Ishikawa (cell line): ENCODE results near the gene ESYT2.

Experiments
- CEBPB ChIP-seq: IDR thresholded peaks from 2 replicates; pipeline ENCODE4 v1.6.1; 2012
- CREB1 ChIP-seq: IDR thresholded peaks from 2 replicates; pipeline ENCODE4 v1.6.1; 2012; ENCODE audit warnings: low read depth
- EGR1 ChIP-seq: IDR thresholded peaks from 2 replicates; pipeline ENCODE4 v1.6.1; 2012
- EP300 ChIP-seq: IDR thresholded peaks from 2 replicates; pipeline ENCODE4 v1.6.1; 2012; ENCODE audit warnings: borderline replicate concordance
- FOXM1 ChIP-seq: IDR thresholded peaks from 2 replicates; pipeline ENCODE4 v1.6.1; 2012; ENCODE audit warnings: low read depth, borderline replicate concordance
- NFIC ChIP-seq: IDR thresholded peaks from 2 replicates; pipeline ENCODE4 v1.6.1; 2012
- RAD21 ChIP-seq: IDR thresholded peaks from 2 replicates; pipeline ENCODE4 v1.6.1; 2012; ENCODE audit warnings: low read depth
- TAF1 ChIP-seq: IDR thresholded peaks from 2 replicates; pipeline ENCODE4 v1.6.1; 2012; ENCODE audit warnings: low read depth, mild to moderate bottlenecking
- TCF12 ChIP-seq: IDR thresholded peaks from 2 replicates; pipeline ENCODE4 v1.6.1; 2012; ENCODE audit warnings: low read depth
- TEAD4 ChIP-seq: IDR thresholded peaks from 2 replicates; pipeline ENCODE4 v1.6.1; 2012
- YY1 ChIP-seq: IDR thresholded peaks from 2 replicates; pipeline ENCODE4 v1.6.1; 2012; ENCODE audit warnings: low read depth
- ZBTB7A ChIP-seq: IDR thresholded peaks from 2 replicates; pipeline ENCODE4 v1.6.1; 2012; ENCODE audit warnings: low read depth
- TF ChIP-seq, protein P1 (sequence below): IDR thresholded peaks from 2 replicates; pipeline ENCODE4 v1.6.1; 2012
- TF ChIP-seq, protein P2 (sequence below): IDR thresholded peaks from 2 replicates; pipeline ENCODE4 v1.6.1; 2012; ENCODE audit warnings: low read depth, mild to moderate bottlenecking
- TF ChIP-seq, protein P3 (sequence below): IDR thresholded peaks from 2 replicates; pipeline ENCODE4 v1.6.1; 2012

The ESYT2 gene

DNA sequence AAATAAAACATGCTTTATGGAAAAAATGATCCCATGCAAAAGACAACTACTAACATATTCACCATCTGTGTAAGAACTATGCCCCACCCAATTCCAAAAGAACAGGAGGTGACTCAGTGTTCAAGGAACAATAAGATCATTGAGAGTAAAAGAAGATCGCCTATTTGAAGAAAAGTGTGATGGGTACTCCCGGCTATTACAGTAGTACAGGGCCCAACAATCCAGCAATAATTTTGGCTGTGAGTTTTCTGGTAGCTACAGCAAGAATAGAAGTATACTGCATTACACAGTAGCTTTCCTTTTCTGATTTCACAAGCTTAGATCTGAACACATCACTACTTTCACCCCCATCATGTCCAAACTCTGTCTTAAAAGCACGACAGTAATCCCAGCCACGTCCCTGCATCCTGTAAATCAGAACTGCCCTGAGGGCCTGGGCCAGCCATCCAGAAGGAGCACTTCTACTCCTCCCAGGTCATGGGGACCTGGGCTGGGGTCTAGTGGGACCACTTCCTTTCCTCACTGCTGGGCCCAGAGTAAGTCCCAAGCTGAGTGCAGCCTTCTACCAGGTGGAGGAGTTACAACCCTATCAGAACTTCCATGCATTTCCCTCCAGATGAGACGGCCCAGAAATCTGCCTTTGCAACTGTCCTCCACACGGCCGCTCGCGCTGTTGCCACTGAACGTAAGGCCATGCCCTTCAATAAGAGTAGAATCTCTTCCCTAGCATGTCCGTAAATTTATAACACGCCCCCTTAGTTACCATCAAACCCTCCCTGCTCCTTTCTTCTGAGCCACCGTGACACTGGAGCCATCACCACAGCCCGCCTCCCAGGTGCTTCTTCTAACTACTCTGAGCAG is 7.9 kb downstream of the ESYT2 start:
- TF ChIP-seq NFIC (no peak), RAD21 (no peak), ZBTB7A (no peak), TAF1 (no peak), YY1 (no peak), CEBPB (no peak), EP300 (no peak), CREB1 (no peak)
- TF ChIP-seq, protein P1, sequence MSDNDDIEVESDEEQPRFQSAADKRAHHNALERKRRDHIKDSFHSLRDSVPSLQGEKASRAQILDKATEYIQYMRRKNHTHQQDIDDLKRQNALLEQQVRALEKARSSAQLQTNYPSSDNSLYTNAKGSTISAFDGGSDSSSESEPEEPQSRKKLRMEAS: no peak
- TF ChIP-seq, protein P2, sequence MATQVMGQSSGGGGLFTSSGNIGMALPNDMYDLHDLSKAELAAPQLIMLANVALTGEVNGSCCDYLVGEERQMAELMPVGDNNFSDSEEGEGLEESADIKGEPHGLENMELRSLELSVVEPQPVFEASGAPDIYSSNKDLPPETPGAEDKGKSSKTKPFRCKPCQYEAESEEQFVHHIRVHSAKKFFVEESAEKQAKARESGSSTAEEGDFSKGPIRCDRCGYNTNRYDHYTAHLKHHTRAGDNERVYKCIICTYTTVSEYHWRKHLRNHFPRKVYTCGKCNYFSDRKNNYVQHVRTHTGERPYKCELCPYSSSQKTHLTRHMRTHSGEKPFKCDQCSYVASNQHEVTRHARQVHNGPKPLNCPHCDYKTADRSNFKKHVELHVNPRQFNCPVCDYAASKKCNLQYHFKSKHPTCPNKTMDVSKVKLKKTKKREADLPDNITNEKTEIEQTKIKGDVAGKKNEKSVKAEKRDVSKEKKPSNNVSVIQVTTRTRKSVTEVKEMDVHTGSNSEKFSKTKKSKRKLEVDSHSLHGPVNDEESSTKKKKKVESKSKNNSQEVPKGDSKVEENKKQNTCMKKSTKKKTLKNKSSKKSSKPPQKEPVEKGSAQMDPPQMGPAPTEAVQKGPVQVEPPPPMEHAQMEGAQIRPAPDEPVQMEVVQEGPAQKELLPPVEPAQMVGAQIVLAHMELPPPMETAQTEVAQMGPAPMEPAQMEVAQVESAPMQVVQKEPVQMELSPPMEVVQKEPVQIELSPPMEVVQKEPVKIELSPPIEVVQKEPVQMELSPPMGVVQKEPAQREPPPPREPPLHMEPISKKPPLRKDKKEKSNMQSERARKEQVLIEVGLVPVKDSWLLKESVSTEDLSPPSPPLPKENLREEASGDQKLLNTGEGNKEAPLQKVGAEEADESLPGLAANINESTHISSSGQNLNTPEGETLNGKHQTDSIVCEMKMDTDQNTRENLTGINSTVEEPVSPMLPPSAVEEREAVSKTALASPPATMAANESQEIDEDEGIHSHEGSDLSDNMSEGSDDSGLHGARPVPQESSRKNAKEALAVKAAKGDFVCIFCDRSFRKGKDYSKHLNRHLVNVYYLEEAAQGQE: no peak

DNA sequence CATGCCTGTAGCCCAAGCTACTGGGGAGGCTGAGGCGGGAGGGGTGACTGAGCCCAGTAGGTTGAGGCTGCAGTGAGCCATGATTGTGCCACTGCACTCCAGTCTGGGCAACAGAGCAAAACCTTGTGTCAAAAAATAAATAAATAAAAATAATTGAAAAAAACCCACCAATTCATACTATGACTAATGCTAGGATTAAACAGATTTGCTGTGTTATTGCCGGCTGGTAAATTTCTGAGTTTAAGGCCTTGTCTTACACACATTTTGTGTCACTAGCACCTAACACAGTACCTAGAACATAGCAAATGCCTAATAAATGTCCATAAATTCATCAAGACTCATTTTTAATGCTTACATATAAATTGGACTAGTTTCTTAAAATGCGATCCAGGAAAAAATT is 8.7 kb downstream of the ESYT2 start:
- TF ChIP-seq TEAD4 (no peak), YY1 (no peak), RAD21 (no peak), TCF12 (no peak), NFIC (no peak), EP300 (no peak), EGR1 (no peak), CEBPB (no peak), TAF1 (no peak), ZBTB7A (no peak), CREB1 (no peak), FOXM1 (no peak)
- TF ChIP-seq, protein P2: no peak
- TF ChIP-seq, protein P3, sequence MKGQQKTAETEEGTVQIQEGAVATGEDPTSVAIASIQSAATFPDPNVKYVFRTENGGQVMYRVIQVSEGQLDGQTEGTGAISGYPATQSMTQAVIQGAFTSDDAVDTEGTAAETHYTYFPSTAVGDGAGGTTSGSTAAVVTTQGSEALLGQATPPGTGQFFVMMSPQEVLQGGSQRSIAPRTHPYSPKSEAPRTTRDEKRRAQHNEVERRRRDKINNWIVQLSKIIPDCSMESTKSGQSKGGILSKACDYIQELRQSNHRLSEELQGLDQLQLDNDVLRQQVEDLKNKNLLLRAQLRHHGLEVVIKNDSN: no peak
- TF ChIP-seq, protein P1: no peak

DNA sequence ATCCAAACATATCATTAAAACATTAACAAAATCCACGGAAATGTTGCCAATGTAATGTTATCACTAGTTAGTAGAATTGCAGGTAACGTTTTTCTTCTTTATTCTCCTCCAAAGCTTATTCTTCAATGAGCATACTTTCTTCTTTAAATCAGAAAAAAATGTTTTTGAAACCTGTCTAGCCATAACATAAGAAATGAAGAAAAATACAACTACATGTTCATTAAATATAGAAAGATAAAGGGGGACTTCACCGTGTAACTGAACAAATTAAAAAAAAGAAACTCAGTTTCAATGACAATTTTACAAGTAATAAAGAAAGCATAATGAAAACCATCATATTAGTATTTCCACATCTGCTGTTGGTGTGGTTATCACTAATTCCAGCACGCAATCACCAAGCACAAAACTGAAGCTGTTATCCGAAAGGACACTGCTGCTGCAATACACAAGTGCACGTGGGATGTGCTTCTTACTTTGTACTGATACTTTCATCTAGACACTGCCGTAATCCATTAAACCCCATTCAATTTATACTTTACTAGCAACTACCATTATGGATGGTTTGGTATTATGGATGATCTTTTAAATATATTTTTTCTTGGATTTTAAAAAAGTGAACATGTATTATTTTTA is 9.6 kb downstream of the ESYT2 start:
- TF ChIP-seq CREB1 (no peak), EP300 (no peak), CEBPB (no peak), YY1 (no peak), ZBTB7A (no peak), TAF1 (no peak), RAD21 (no peak), TCF12 (no peak), TEAD4 (no peak), EGR1 (no peak), FOXM1 (no peak), NFIC (no peak)
- TF ChIP-seq, protein P3: no peak
- TF ChIP-seq, protein P2: no peak
- TF ChIP-seq, protein P1: no peak
